HepG2 (cell line): ENCODE measurements around the gene ALG3. TPM values are rescaled to one million over a fixed set of nuclear protein-coding genes. Genes with fewer than 3 reads are reported as not detected.

Source experiments
- ATRX ChIP-seq: sonication (generic); formaldehyde crosslinking; IDR thresholded peaks from 2 replicates; pipeline ENCODE4 v1.4.0; 2020; ENCODE audit warnings: missing genetic modification reagents, borderline replicate concordance
- BCL6 ChIP-seq: IDR thresholded peaks from 2 replicates; pipeline ENCODE4 v1.6.1; 2016; ENCODE audit warnings: missing genetic modification reagents, missing compliant biosample characterization
- IRX3 ChIP-seq: sonication (generic); formaldehyde crosslinking; IDR thresholded peaks from 2 replicates; pipeline ENCODE4 v1.8.1; 2023; ENCODE audit warnings: mild to moderate bottlenecking, low read depth, missing genetic modification reagents, borderline replicate concordance
- KDM2A ChIP-seq: sonication (generic); formaldehyde crosslinking; IDR thresholded peaks from 2 replicates; pipeline ENCODE4 v1.4.0; 2020; ENCODE audit warnings: low read depth, missing genetic modification reagents, borderline replicate concordance
- MEF2D ChIP-seq: sonication (generic); formaldehyde crosslinking; IDR thresholded peaks from 2 replicates; pipeline ENCODE4 v1.5.1; 2020; ENCODE audit warnings: mild to moderate bottlenecking, missing genetic modification reagents
- PAF1 ChIP-seq: IDR thresholded peaks from 2 replicates; pipeline ENCODE4 v1.6.1; 2016; ENCODE audit warnings: missing genetic modification reagents, missing compliant biosample characterization
- RORA ChIP-seq: sonication (generic); formaldehyde crosslinking; IDR thresholded peaks from 2 replicates; pipeline ENCODE4 v1.5.0; 2020; ENCODE audit warnings: mild to moderate bottlenecking, missing genetic modification reagents, moderate library complexity
- SAP130 ChIP-seq: IDR thresholded peaks from 2 replicates; pipeline ENCODE4 v1.6.1; 2016; ENCODE audit warnings: low read depth
- SP140L ChIP-seq: sonication (generic); formaldehyde crosslinking; IDR thresholded peaks from 2 replicates; pipeline ENCODE4 v1.4.0; 2020; ENCODE audit warnings: missing genetic modification reagents, borderline replicate concordance
- ZBTB7B ChIP-seq: sonication (generic); formaldehyde crosslinking; IDR thresholded peaks from 2 replicates; pipeline ENCODE4 v1.4.0; 2020; ENCODE audit warnings: missing genetic modification reagents
- ZNF138 ChIP-seq: sonication (generic); formaldehyde crosslinking; IDR thresholded peaks from 2 replicates; pipeline ENCODE4 v1.5.0; 2020; ENCODE audit warnings: mild to moderate bottlenecking, low read depth, missing genetic modification reagents
- ZNF143 ChIP-seq: sonication (generic); formaldehyde crosslinking; IDR thresholded peaks from 2 replicates; pipeline ENCODE4 v1.4.0; 2020; ENCODE audit warnings: missing genetic modification reagents
- ZNF441 ChIP-seq: sonication (generic); formaldehyde crosslinking; IDR thresholded peaks from 2 replicates; pipeline ENCODE4 v1.7.0; 2021; ENCODE audit warnings: missing genetic modification reagents, borderline replicate concordance
- ZNF484 ChIP-seq: sonication (generic); formaldehyde crosslinking; IDR thresholded peaks from 2 replicates; pipeline ENCODE4 v1.5.1; 2020; ENCODE audit warnings: mild to moderate bottlenecking, low read depth, missing genetic modification reagents, borderline replicate concordance
- ZNF788 ChIP-seq: sonication (generic); formaldehyde crosslinking; IDR thresholded peaks from 2 replicates; pipeline ENCODE4 v1.5.0; 2020; ENCODE audit warnings: mild to moderate bottlenecking, missing genetic modification reagents, borderline replicate concordance
- polyA plus RNA-seq, 8 experiments: library from polyadenylated mRNA; depleted of rRNA in 3 of 8; stranded (reverse) in 7 of 8; unstranded in 1 of 8; fragments of >200 nt; fragmentation: Illumina TruSeq in 4 of 8; extraction: Trizol in 4 of 8; gene quantifications; 2 replicates each; pipeline versions ENCODE4 v1.2.1 to v1.2.3, GENCODE V29; 2011 to 2016; ENCODE audit warnings: low read depth in 4 of 8, missing spikeins in 1 of 8, mixed read lengths in 1 of 8; ENCODE audit not compliant: insufficient read depth in 1 of 8
- total RNA-seq, 5 experiments: library from RNA; depleted of rRNA; stranded (reverse); fragments of >200 nt; fragmentation: Illumina TruSeq; extraction: Trizol; gene quantifications; 2 replicates each; pipeline ENCODE4 v1.2.3, GENCODE V29; 2016; ENCODE audit warnings: low read depth in 1 of 5
- TF ChIP-seq, protein P1 (sequence below): sonication (generic); formaldehyde crosslinking; IDR thresholded peaks from 2 replicates; pipeline ENCODE4 v1.4.0; 2020; ENCODE audit warnings: mild to moderate bottlenecking, missing genetic modification reagents
- TF ChIP-seq, protein P2 (sequence below), 2 experiments: sonication (generic) in 1 of 2; formaldehyde crosslinking in 1 of 2; IDR thresholded peaks; 2 replicates each; pipeline versions ENCODE4 v1.6.1 to v1.9.0; 2014 to 2022; ENCODE audit warnings: antibody characterized with exemption in 1 of 2, borderline replicate concordance in 1 of 2, inconsistent platforms in 1 of 2, low read depth in 1 of 2, missing genetic modification reagents in 1 of 2
- TF ChIP-seq, protein P3 (sequence below): sonication (generic); formaldehyde crosslinking; IDR thresholded peaks from 2 replicates; pipeline ENCODE4 v1.8.0; 2022; ENCODE audit warnings: missing genetic modification reagents, mild to moderate bottlenecking, moderate library complexity, borderline replicate concordance
- TF ChIP-seq, protein P4 (sequence below): sonication (generic); formaldehyde crosslinking; IDR thresholded peaks from 2 replicates; pipeline ENCODE4 v1.5.0; 2020; ENCODE audit warnings: mild to moderate bottlenecking, missing genetic modification reagents

ALG3 gene
- total and polyA plus RNA-seq, 2 of the 13 experiments (the other 11 are each of a cell fraction or from before 2014, with no cell fraction given): 46.6 to 57.1 TPM

DNA sequence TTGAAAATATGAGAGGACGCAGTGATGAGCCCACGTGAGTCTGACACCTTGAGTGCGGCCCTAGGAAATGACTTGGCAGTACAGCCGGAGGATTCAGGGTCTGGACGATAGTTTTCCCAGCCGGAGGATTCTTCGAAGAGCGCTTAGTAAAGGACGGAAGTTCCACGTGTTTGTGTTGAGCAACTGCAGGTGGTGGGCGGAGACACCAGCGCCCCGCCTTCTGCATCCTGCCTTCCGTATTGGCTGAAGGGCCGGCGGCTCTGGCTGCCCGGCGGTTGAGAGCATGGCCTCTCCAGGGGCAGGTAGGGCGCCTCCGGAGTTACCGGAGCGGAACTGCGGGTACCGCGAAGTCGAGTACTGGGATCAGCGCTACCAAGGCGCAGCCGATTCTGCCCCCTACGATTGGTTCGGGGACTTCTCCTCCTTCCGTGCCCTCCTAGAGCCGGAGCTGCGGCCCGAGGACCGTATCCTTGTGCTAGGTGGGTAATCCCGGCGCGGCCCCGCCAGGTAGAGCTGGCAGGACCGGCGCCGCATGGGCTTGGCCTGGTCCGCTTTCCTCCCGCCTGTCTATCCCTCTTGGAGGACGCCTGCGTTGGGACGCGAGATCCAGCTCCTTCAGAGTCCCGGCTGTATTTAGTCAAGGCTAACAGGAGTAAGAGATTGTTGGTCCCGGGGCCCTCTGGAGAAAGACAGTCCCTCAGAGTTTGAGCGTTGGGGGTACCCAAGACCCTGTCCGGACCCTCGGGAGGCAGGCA, 827 bp upstream of the ALG3 start, which contains the start of gene EEF1AKMT4 (continued):
- no peak; the same call in 1 of the 2 replicates for TF ChIP-seq ZNF143 (CRISPR knock-in tag)
- no peak for TF ChIP-seq PAF1 (CRISPR knock-in tag)
- TF ChIP-seq ATRX (CRISPR knock-in tag): no peak
- no peak; the same call in 1 of the 2 replicates for TF ChIP-seq ZNF788 (CRISPR knock-in tag)
- TF ChIP-seq, protein P1, sequence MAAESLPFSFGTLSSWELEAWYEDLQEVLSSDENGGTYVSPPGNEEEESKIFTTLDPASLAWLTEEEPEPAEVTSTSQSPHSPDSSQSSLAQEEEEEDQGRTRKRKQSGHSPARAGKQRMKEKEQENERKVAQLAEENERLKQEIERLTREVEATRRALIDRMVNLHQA: no peak
- TF ChIP-seq ZNF484 (CRISPR knock-in tag): no peak
- TF ChIP-seq, protein P2, sequence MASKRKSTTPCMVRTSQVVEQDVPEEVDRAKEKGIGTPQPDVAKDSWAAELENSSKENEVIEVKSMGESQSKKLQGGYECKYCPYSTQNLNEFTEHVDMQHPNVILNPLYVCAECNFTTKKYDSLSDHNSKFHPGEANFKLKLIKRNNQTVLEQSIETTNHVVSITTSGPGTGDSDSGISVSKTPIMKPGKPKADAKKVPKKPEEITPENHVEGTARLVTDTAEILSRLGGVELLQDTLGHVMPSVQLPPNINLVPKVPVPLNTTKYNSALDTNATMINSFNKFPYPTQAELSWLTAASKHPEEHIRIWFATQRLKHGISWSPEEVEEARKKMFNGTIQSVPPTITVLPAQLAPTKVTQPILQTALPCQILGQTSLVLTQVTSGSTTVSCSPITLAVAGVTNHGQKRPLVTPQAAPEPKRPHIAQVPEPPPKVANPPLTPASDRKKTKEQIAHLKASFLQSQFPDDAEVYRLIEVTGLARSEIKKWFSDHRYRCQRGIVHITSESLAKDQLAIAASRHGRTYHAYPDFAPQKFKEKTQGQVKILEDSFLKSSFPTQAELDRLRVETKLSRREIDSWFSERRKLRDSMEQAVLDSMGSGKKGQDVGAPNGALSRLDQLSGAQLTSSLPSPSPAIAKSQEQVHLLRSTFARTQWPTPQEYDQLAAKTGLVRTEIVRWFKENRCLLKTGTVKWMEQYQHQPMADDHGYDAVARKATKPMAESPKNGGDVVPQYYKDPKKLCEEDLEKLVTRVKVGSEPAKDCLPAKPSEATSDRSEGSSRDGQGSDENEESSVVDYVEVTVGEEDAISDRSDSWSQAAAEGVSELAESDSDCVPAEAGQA (IDR thresholded peaks at IDR 0.05; ENCODE audit: low read depth): no peak; the same call in 1 of the 2 replicates
- TF ChIP-seq, protein P2 (CRISPR knock-in tag; IDR thresholded peaks at IDR 0.05; ENCODE audit: borderline replicate concordance): 0 out of 2 replicates have a peak, but pooled peaks have one; percentile 66
- TF ChIP-seq RORA (CRISPR knock-in tag): no peak
- peak; percentile 32; the same call in 1 of the 2 replicates for TF ChIP-seq ZBTB7B (CRISPR knock-in tag)
- TF ChIP-seq MEF2D: no peak; the same call in 1 of the 2 replicates
- peak; percentile 66; the same call in 1 of the 2 replicates for TF ChIP-seq ZNF441
- TF ChIP-seq SAP130: peak; percentile 99
- TF ChIP-seq KDM2A (CRISPR knock-in tag): peak; percentile 38; the same call in 1 of the 2 replicates
- TF ChIP-seq, protein P3, sequence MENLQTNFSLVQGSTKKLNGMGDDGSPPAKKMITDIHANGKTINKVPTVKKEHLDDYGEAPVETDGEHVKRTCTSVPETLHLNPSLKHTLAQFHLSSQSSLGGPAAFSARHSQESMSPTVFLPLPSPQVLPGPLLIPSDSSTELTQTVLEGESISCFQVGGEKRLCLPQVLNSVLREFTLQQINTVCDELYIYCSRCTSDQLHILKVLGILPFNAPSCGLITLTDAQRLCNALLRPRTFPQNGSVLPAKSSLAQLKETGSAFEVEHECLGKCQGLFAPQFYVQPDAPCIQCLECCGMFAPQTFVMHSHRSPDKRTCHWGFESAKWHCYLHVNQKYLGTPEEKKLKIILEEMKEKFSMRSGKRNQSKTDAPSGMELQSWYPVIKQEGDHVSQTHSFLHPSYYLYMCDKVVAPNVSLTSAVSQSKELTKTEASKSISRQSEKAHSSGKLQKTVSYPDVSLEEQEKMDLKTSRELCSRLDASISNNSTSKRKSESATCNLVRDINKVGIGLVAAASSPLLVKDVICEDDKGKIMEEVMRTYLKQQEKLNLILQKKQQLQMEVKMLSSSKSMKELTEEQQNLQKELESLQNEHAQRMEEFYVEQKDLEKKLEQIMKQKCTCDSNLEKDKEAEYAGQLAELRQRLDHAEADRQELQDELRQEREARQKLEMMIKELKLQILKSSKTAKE: no peak
- TF ChIP-seq SP140L (CRISPR knock-in tag): no peak
- TF ChIP-seq IRX3 (CRISPR knock-in tag): no peak
- TF ChIP-seq ZNF138 (CRISPR knock-in tag): no peak
- peak; percentile 17; the same call in 1 of the 2 replicates for TF ChIP-seq BCL6
- TF ChIP-seq, protein P4, sequence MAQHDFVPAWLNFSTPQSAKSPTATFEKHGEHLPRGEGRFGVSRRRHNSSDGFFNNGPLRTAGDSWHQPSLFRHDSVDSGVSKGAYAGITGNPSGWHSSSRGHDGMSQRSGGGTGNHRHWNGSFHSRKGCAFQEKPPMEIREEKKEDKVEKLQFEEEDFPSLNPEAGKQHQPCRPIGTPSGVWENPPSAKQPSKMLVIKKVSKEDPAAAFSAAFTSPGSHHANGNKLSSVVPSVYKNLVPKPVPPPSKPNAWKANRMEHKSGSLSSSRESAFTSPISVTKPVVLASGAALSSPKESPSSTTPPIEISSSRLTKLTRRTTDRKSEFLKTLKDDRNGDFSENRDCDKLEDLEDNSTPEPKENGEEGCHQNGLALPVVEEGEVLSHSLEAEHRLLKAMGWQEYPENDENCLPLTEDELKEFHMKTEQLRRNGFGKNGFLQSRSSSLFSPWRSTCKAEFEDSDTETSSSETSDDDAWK: no peak
